A673 (cell line): ENCODE measurements around the gene GATA5.
"Not testable (repeated sequence)": the region's sequence is repeated elsewhere in the genome, so short reads cannot be mapped to it uniquely, and the experiment has no call there.

Experiments
- EZH2 ChIP-seq: fragments of 200-600 bp; sonication (generic); IDR thresholded peaks from 2 replicates; pipeline ENCODE4 v1.6.1; 2017; ENCODE audit warnings: borderline replicate concordance, low read depth, mild to moderate bottlenecking, mixed read lengths, antibody characterized with exemption, low read length; ENCODE audit not compliant: poor library complexity, severe bottlenecking
- TF ChIP-seq, protein P1 (sequence below): fragments of 300-800, 200-600 bp; sonication (generic); conservative IDR thresholded peaks from 2 replicates; pipeline ENCODE4 v1.5.1; 2017; ENCODE audit warnings: low read depth, mild to moderate bottlenecking, antibody characterized with exemption, low read length, moderate library complexity, mixed read lengths

DNA sequence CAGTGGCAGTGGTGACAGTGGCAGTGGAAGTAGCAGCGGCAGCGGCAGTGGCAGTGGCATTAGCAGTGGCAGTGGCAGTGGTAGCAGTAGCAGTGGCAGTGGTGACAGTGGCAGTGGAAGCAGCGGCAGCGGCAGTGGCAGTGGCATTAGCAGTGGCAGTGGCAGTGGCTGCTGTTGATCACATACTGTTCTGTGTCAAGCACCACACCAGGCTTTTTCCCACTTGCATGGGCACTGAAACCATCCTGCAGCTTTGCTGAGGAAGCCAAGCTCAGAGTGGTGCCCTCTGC is 49.8 kb downstream of the GATA5 start:
- TF ChIP-seq, protein P1, sequence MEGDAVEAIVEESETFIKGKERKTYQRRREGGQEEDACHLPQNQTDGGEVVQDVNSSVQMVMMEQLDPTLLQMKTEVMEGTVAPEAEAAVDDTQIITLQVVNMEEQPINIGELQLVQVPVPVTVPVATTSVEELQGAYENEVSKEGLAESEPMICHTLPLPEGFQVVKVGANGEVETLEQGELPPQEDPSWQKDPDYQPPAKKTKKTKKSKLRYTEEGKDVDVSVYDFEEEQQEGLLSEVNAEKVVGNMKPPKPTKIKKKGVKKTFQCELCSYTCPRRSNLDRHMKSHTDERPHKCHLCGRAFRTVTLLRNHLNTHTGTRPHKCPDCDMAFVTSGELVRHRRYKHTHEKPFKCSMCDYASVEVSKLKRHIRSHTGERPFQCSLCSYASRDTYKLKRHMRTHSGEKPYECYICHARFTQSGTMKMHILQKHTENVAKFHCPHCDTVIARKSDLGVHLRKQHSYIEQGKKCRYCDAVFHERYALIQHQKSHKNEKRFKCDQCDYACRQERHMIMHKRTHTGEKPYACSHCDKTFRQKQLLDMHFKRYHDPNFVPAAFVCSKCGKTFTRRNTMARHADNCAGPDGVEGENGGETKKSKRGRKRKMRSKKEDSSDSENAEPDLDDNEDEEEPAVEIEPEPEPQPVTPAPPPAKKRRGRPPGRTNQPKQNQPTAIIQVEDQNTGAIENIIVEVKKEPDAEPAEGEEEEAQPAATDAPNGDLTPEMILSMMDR = not testable (repeated sequence)
- TF ChIP-seq EZH2 = not testable (repeated sequence)
